Progenitor cell of endocrine pancreas (in vitro differentiated cells): ENCODE measurements around the gene TP63. TPM values are rescaled to one million over a fixed set of nuclear protein-coding genes. Genes with fewer than 3 reads are reported as not detected.
"Not testable (repeated sequence)": the region's sequence is repeated elsewhere in the genome, so short reads cannot be mapped to it uniquely, and the experiment has no call there.

Experiments used
- DNase-seq: peaks from one replicate; pipeline ENCODE4 v3.0.0; 2021; ENCODE audit warnings: low spot score; ENCODE audit not compliant: unreplicated experiment
- H3K27ac Mint-ChIP-seq: 2 replicates; pipeline ENCODE4 v1.8.0; 2021; ENCODE audit warnings: mild to moderate bottlenecking, moderate library complexity, mixed read lengths
- H3K27me3 Mint-ChIP-seq: 2 replicates; pipeline ENCODE4 v1.8.0; 2021; ENCODE audit warnings: mixed read lengths
- H3K36me3 Mint-ChIP-seq: 2 replicates; pipeline ENCODE4 v1.8.0; 2022; ENCODE audit warnings: mixed read lengths; ENCODE audit not compliant: insufficient read depth
- H3K4me1 Mint-ChIP-seq: 2 replicates; pipeline ENCODE4 v1.8.0; 2021; ENCODE audit warnings: low read depth, mixed read lengths
- H3K4me3 Mint-ChIP-seq: 2 replicates; pipeline ENCODE4 v1.8.0; 2021; ENCODE audit warnings: low read depth, mild to moderate bottlenecking, moderate library complexity, mixed read lengths
- H3K9me3 Mint-ChIP-seq: 2 replicates; pipeline ENCODE4 v1.8.0; 2021; ENCODE audit warnings: low read depth, mixed read lengths
- total RNA-seq: library from RNA; stranded (reverse); gene quantifications from 2 replicates; pipeline ENCODE4 v1.2.1, GENCODE V29; 2021
- TF ChIP-seq, protein P1 (sequence below): fragments of 200-600 bp; sonication (generic); IDR thresholded peaks from one replicate; pipeline ENCODE4 v1.5.0; 2021; ENCODE audit warnings: antibody characterized with exemption, mild to moderate bottlenecking; ENCODE audit not compliant: unreplicated experiment

The TP63 gene
- total RNA-seq, 1 donor from 2014 or later = 0.72 TPM

- H3K9me3 Mint-ChIP-seq = peaks cover 13% of the 10 kb centered on the region
- no peaks in the 10 kb centered on the region for H3K36me3 Mint-ChIP-seq
- no peaks in the 10 kb centered on the region for H3K4me1 Mint-ChIP-seq
- no peaks in the 10 kb centered on the region for H3K27me3 Mint-ChIP-seq
- no peak overlapping the region for H3K27ac Mint-ChIP-seq
- TF ChIP-seq, protein P1, sequence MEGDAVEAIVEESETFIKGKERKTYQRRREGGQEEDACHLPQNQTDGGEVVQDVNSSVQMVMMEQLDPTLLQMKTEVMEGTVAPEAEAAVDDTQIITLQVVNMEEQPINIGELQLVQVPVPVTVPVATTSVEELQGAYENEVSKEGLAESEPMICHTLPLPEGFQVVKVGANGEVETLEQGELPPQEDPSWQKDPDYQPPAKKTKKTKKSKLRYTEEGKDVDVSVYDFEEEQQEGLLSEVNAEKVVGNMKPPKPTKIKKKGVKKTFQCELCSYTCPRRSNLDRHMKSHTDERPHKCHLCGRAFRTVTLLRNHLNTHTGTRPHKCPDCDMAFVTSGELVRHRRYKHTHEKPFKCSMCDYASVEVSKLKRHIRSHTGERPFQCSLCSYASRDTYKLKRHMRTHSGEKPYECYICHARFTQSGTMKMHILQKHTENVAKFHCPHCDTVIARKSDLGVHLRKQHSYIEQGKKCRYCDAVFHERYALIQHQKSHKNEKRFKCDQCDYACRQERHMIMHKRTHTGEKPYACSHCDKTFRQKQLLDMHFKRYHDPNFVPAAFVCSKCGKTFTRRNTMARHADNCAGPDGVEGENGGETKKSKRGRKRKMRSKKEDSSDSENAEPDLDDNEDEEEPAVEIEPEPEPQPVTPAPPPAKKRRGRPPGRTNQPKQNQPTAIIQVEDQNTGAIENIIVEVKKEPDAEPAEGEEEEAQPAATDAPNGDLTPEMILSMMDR = no peak
- no peak overlapping the region for H3K4me3 Mint-ChIP-seq
- DNase-seq = no peak
Measured at GRCh38 chr3:189748046-189748445, 116.9 kb downstream of the TP63 start.

GRCh38 chr3:189750972-189751371, 119.8 kb downstream of the TP63 start:
- H3K4me1 Mint-ChIP-seq, DNase-seq, H3K4me3 Mint-ChIP-seq, H3K36me3 Mint-ChIP-seq, H3K27me3 Mint-ChIP-seq, H3K9me3 Mint-ChIP-seq, H3K27ac Mint-ChIP-seq: not testable (repeated sequence)

DNA sequence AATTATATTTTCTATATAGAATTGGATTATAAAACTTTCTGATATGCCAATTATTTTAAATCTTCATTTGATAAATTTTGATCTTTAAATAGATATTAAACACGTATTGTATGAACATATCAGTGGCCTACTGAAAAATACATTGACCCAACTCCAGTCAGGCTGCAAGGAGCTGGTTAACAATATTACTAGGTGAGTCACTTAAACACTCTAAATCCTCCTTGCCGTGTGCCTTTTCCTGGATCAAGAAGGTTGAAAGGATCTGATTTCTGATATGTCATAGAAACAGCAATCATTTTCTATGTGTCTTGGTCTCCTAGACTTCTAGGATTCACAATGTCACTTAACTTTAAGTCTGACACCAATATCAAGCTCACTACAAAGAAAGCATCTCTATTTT, 123.2 kb downstream of the TP63 start:
- no peak for DNase-seq
- Mint-ChIP-seq H3K36me3 (no peaks in the 10 kb centered on the region), H3K27me3 (no peaks in the 10 kb centered on the region), H3K4me1 (peaks cover 6% of the 10 kb centered on the region), H3K9me3 (peaks cover 4% of the 10 kb centered on the region), H3K4me3 (no peak overlapping the region), H3K27ac (no peak overlapping the region)
- TF ChIP-seq, protein P1 = no peak

DNA sequence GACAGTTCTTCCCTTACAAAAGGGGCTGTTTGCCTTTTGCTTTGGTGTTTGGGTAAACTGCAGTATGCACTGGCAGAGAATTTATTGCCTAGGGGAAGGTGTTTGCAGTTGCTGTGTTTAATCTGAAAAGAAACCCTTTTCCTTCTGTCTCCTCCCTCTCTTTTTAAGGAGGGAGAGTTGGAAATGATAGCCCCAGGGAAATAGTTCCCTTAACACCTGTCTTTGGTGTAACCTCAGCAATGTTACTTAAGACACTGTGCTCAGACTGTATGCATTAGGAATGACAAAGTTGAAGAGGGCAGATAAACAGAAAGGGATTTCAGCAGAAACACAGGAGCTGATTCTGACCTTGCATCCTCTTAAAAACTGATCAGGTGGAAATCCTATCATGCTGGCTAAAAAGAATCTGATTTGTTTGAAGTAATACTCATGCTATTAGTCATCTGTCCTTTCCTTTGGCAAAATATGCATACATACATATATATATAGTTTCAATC, 125.4 kb downstream of the TP63 start:
- peaks cover 15% of the 10 kb centered on the region for H3K9me3 Mint-ChIP-seq
- peaks cover 4% of the 10 kb centered on the region for H3K27me3 Mint-ChIP-seq
- no peak for DNase-seq
- H3K36me3 Mint-ChIP-seq = peaks cover 3% of the 10 kb centered on the region
- H3K27ac Mint-ChIP-seq = no peak overlapping the region
- no peak overlapping the region for H3K4me3 Mint-ChIP-seq
- TF ChIP-seq, protein P1 = no peak
- peaks cover 6% of the 10 kb centered on the region for H3K4me1 Mint-ChIP-seq

DNA sequence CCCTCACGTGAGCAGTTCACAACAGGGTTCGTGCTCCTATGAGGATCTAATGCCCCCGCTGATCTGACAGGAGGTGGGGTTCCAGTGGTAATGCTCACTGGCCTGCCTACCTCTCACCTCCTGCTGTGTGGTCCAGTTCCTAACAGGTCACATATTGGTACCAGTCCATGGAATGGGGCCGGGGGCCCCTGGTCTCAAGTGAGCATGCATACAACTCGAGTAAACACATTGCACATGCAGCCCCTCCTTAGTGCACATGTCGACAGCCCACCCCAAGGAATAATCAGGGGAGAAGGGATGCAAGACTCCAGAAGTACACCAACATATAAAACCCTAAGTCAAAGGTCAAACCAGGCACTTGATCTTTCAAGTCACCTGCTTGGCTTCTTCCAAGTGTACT, 127.0 kb downstream of the TP63 start:
- H3K27me3 Mint-ChIP-seq = peaks cover 6% of the 10 kb centered on the region
- DNase-seq = no peak
- H3K27ac Mint-ChIP-seq = no peak overlapping the region
- peaks cover 3% of the 10 kb centered on the region for H3K36me3 Mint-ChIP-seq
- no peak overlapping the region for H3K4me3 Mint-ChIP-seq
- peaks cover 16% of the 10 kb centered on the region for H3K9me3 Mint-ChIP-seq
- TF ChIP-seq, protein P1 = no peak
- H3K4me1 Mint-ChIP-seq = peaks cover 6% of the 10 kb centered on the region

DNA sequence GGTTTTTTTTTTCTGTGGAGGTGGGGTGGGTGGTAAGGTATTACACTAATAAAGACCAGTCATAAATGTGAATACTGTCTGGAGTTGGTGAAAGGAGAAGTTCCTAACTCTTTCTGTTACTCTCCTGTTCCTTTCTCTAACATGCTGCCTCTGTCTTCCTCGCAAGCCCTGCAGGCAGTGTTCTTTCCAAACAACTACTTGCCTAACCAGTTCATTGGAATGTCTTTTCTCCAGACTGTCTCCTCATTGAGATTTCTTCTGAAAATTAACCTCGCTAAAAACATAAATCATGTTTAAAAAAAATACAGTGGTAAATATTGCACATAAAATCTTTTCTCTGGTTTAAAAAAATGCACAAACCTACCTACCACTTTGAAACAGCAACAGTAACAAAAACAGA, 135.2 kb downstream of the TP63 start:
- Mint-ChIP-seq H3K4me1 (peaks cover 22% of the 10 kb centered on the region), H3K4me3 (peak overlapping the region; percentile 27), H3K27me3 (peaks cover 6% of the 10 kb centered on the region), H3K36me3 (peaks cover 2% of the 10 kb centered on the region), H3K27ac (peak overlapping the region; percentile 84), H3K9me3 (peaks cover 3% of the 10 kb centered on the region)
- TF ChIP-seq, protein P1 = no peak
- DNase-seq = no peak
